ENCODE measurements around the gene GREM2. TPM values are rescaled to one million over a fixed set of nuclear protein-coding genes. Genes with fewer than 3 reads are reported as not detected.

Gene GREM2
- polyA plus RNA-seq, 2 of the 4 experiments (the other 2 are of a cell fraction): 0.13 to 0.59 TPM

- no peak for TF ChIP-seq EHF (CRISPR knock-in tag; IDR thresholded peaks at IDR 0.05)
- no peak for TF ChIP-seq RCOR1 (IDR thresholded peaks at IDR 0.05; ENCODE audit: low read depth, low read length)
- TF ChIP-seq ELK1 (IDR thresholded peaks at IDR 0.05; ENCODE audit: low read depth, low read length): no peak
- TF ChIP-seq, protein P1, sequence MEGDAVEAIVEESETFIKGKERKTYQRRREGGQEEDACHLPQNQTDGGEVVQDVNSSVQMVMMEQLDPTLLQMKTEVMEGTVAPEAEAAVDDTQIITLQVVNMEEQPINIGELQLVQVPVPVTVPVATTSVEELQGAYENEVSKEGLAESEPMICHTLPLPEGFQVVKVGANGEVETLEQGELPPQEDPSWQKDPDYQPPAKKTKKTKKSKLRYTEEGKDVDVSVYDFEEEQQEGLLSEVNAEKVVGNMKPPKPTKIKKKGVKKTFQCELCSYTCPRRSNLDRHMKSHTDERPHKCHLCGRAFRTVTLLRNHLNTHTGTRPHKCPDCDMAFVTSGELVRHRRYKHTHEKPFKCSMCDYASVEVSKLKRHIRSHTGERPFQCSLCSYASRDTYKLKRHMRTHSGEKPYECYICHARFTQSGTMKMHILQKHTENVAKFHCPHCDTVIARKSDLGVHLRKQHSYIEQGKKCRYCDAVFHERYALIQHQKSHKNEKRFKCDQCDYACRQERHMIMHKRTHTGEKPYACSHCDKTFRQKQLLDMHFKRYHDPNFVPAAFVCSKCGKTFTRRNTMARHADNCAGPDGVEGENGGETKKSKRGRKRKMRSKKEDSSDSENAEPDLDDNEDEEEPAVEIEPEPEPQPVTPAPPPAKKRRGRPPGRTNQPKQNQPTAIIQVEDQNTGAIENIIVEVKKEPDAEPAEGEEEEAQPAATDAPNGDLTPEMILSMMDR (IDR thresholded peaks at IDR 0.05): no peak
- TF ChIP-seq NR3C1 (IDR thresholded peaks at IDR 0.05): no peak
- no peak for TF ChIP-seq JUN (IDR thresholded peaks at IDR 0.05)
- no peak for TF ChIP-seq HOXB5 (CRISPR knock-in tag; IDR thresholded peaks at IDR 0.05)
- no peak for TF ChIP-seq GATA3 (IDR thresholded peaks at IDR 0.05; ENCODE audit: borderline replicate concordance)
- TF ChIP-seq, protein P2, sequence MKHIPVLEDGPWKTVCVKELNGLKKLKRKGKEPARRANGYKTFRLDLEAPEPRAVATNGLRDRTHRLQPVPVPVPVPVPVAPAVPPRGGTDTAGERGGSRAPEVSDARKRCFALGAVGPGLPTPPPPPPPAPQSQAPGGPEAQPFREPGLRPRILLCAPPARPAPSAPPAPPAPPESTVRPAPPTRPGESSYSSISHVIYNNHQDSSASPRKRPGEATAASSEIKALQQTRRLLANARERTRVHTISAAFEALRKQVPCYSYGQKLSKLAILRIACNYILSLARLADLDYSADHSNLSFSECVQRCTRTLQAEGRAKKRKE (CRISPR knock-in tag; IDR thresholded peaks at IDR 0.05; ENCODE audit: low read depth): no peak
- TF ChIP-seq E2F6 (IDR thresholded peaks at IDR 0.05; ENCODE audit: borderline replicate concordance, low read depth): no peak
- TF ChIP-seq ZFP36 (IDR thresholded peaks at IDR 0.05; ENCODE audit: borderline replicate concordance, partially characterized antibody): no peak
- TF ChIP-seq TP53 (CRISPR knock-in tag; IDR thresholded peaks at IDR 0.05): no peak
- no peak for TF ChIP-seq ZC3H11A (IDR thresholded peaks at IDR 0.05)
- no peak for TF ChIP-seq ZNF302 (CRISPR knock-in tag; IDR thresholded peaks at IDR 0.05)
- TF ChIP-seq, protein P3, sequence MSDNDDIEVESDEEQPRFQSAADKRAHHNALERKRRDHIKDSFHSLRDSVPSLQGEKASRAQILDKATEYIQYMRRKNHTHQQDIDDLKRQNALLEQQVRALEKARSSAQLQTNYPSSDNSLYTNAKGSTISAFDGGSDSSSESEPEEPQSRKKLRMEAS (IDR thresholded peaks at IDR 0.05): no peak
- no peak for TF ChIP-seq NFE2L2 (conservative IDR thresholded peaks at IDR 0.05; ENCODE audit: low read length)
- no peak for TF ChIP-seq FOXS1 (CRISPR knock-in tag; IDR thresholded peaks at IDR 0.05)
- 57% methylated on average over 4 of the region's 4 CpGs for WGBS (ENCODE audit: missing lambda C conversion rate)
- ATAC-seq: no peak
- POLR2A ChIA-PET: no interaction called here
- H3K27ac ChIP-seq: no peak overlapping the region
- no peak overlapping the region for H3K4me2 ChIP-seq
- CTCF ChIA-PET: no interaction called here
- no peaks in the 10 kb centered on the region for H3K9me3 ChIP-seq
- no peak overlapping the region for H3K4me3 ChIP-seq
- H3K4me1 ChIP-seq: no peaks in the 10 kb centered on the region
- peak in 1 of 2 experiments; percentile 10 for DNase-seq (ENCODE audit: low read depth in 1 of 2, low spot score in 1 of 2)
- FAIRE-seq: no peak
Measured at GRCh38 chr1:240579511-240579910, 32.4 kb downstream of the GREM2 start.

GRCh38 chr1:240577095-240577494, 34.9 kb downstream of the GREM2 start:
- TF ChIP-seq JUNB (IDR thresholded peaks at IDR 0.05) (no peak), RCOR1 (IDR thresholded peaks at IDR 0.05; ENCODE audit: low read depth, low read length) (no peak)

GRCh38 chr1:240575981-240576662, 35.8 kb downstream of the GREM2 start:
- Histone ChIP-seq H3K4me3 (peak overlapping the region; percentile 3; the same call in 1 of the 3 replicates), H3K27ac (peak overlapping the region; percentile 13 to 66; a peak in 2 of 6 replicates), H3K4me1 (no peaks in the 10 kb centered on the region), H3K9me3 (no peaks in the 10 kb centered on the region), H3K4me2 (peak overlapping the region; percentile 53)
- CTCF ChIA-PET: interaction anchor here (1.4 kb wide), 1 partner anchor 32 kb away, joined by 6 read pairs; no protein-coding TSS in a partner anchor
- DNase-seq (ENCODE audit: low read depth in 1 of 2, low spot score in 1 of 2) (peak in 1 of 2 experiments; percentile 27), ATAC-seq (peak; percentile 43 to 66; a peak in 3 of 6 replicates), FAIRE-seq (no peak)
- TF ChIP-seq GATA3 (IDR thresholded peaks at IDR 0.05; ENCODE audit: borderline replicate concordance) (no peak), RCOR1 (IDR thresholded peaks at IDR 0.05; ENCODE audit: low read depth, low read length) (no peak), ZNF302 (CRISPR knock-in tag; IDR thresholded peaks at IDR 0.05) (no peak), KDM5A (IDR thresholded peaks at IDR 0.05) (no peak), FOXS1 (CRISPR knock-in tag; IDR thresholded peaks at IDR 0.05) (no peak), BHLHE40 (IDR thresholded peaks at IDR 0.05; ENCODE audit: low read depth, low read length) (no peak), CHD4 (IDR thresholded peaks at IDR 0.05; ENCODE audit: borderline replicate concordance) (no peak), BCL3 (IDR thresholded peaks at IDR 0.05) (no peak), NR3C1 (IDR thresholded peaks at IDR 0.05) (no peak), ZSCAN20 (CRISPR knock-in tag; IDR thresholded peaks at IDR 0.05) (no peak), RAD21 (conservative IDR thresholded peaks at IDR 0.05 in 1 of 2, IDR thresholded peaks at IDR 0.05 in 1 of 2) (no peak), FOSB (CRISPR knock-in tag; IDR thresholded peaks at IDR 0.05) (no peak)
- TF ChIP-seq, protein P4, sequence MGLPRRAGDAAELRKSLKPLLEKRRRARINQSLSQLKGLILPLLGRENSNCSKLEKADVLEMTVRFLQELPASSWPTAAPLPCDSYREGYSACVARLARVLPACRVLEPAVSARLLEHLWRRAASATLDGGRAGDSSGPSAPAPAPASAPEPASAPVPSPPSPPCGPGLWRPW (IDR thresholded peaks at IDR 0.05): no peak
- 46% methylated on average over 9 of the region's 9 CpGs for WGBS (ENCODE audit: missing lambda C conversion rate)
- POLR2A ChIA-PET: no interaction called here

More at GRCh38 chr1:240577095-240577494, 34.9 kb downstream of the GREM2 start:
- ATAC-seq (no peak), FAIRE-seq (peak; percentile 67), DNase-seq (ENCODE audit: low read depth in 1 of 2, low spot score in 1 of 2) (no peak)
- CTCF ChIA-PET: no interaction called here
- no peaks in the 10 kb centered on the region for H3K4me1 ChIP-seq
- H3K27ac ChIP-seq: no peak overlapping the region
- no peak overlapping the region for H3K4me2 ChIP-seq
- H3K4me3 ChIP-seq: no peak overlapping the region
- WGBS (ENCODE audit: missing lambda C conversion rate): 88% methylated on average over 5 of the region's 5 CpGs
- no peaks in the 10 kb centered on the region for H3K9me3 ChIP-seq
- POLR2A ChIA-PET: no interaction called here

All from A549 (cell line).